Activated T-cell treated with anti-CD3 and anti-CD28 coated beads, Interleukin-2, amount 50 U/mL, for 72 hours (primary cell): ENCODE measurements around the gene NUP54. TPM values are rescaled to one million over a fixed set of nuclear protein-coding genes. Genes with fewer than 3 reads are reported as not detected.
A peak's percentile ranks its signal among the peaks of the same experiment; 100 is the strongest.

Experiments
- ATAC-seq, 2 donors: fragments of 150-1000 bp; cut with Tn5 transposase; replicated peaks in 1 of 2; 2 replicates each; pipeline ENCODE4 v1.10.0; 2021; ENCODE audit warnings: moderate library complexity in 2 of 2, mild to moderate bottlenecking in 1 of 2
- DNase-seq, 2 donors: peaks; one replicate each; pipeline ENCODE4 v3.0.0; 2021 to 2022; ENCODE audit warnings: mixed read lengths in 1 of 2
- H3K27ac Mint-ChIP-seq: one replicate; pipeline ENCODE4 v1.8.0; 2022; ENCODE audit warnings: mild to moderate bottlenecking, moderate library complexity, mixed read lengths
- H3K27me3 Mint-ChIP-seq: one replicate; pipeline ENCODE4 v1.8.0; 2022; ENCODE audit warnings: low read depth, mixed read lengths
- H3K36me3 Mint-ChIP-seq, 2 donors: one replicate each; pipeline ENCODE4 v1.8.0; 2022; ENCODE audit warnings: mixed read lengths in 2 of 2, mild to moderate bottlenecking in 1 of 2; ENCODE audit not compliant: insufficient read depth in 2 of 2
- H3K4me1 Mint-ChIP-seq: one replicate; pipeline ENCODE4 v1.8.0; 2022; ENCODE audit warnings: low read depth, mixed read lengths
- H3K4me3 Mint-ChIP-seq, 2 donors: one replicate each; pipeline ENCODE4 v1.8.0; 2022; ENCODE audit warnings: mild to moderate bottlenecking in 2 of 2, mixed read lengths in 2 of 2, moderate library complexity in 2 of 2
- H3K9me3 Mint-ChIP-seq, 2 donors: one replicate each; pipeline ENCODE4 v1.8.0; 2022; ENCODE audit warnings: mixed read lengths in 2 of 2
- total RNA-seq, 2 donors: library from RNA; stranded (reverse); gene quantifications; one replicate each; pipeline ENCODE4 v1.2.3, GENCODE V29; 2022

The NUP54 gene
- total RNA-seq, 2 donors from 2014 or later: 51.3 to 51.9 TPM

DNA sequence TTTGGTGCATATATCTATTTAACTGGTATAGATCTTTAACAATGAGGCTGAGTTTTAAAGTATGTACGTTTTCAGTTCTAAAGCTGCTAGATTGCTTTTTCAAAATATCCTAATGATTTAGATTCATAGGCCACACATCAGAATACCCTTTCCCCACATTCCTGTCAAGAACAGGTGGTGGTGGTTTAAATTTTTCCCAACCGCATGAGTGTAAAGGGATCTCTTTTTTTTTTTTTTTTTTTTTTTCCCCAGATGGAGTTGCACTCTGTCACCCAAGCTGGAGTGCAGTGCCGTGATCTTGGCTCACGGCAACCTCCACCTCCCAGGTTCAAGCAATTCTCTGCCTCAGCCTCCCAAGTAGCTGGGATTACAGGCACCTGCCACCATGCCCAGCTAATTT, 28.0 kb downstream of the NUP54 start:
- DNase-seq (no peak), ATAC-seq (no peak)
- no peak overlapping the region for H3K27ac Mint-ChIP-seq
- H3K4me1 Mint-ChIP-seq: no peaks in the 10 kb centered on the region
- no peaks in the 10 kb centered on the region for H3K27me3 Mint-ChIP-seq
- no peaks in the 10 kb centered on the region for H3K9me3 Mint-ChIP-seq
- peaks cover 14 to 47% of the 10 kb centered on the region in 2 donors for H3K36me3 Mint-ChIP-seq
- no peak overlapping the region for H3K4me3 Mint-ChIP-seq

DNA sequence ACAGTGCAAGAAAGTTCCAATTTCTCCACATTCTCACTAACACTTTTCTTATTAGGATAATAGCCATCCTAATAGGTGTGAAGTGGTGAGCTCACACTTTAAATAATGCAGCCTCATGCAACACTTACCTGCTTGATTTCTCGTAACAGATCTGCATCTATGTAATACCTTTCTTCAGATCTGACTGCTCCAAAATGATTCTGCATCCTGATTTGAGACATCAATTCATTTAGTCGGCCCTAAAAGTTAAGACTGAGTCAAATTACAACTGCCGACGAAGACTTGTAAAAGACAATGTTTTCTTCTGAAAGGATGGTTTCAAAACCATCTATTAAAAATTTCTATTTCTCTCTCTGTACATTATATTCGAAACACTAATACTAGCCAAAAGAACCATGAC, 30.7 kb downstream of the NUP54 start:
- Mint-ChIP-seq H3K4me3 (no peak overlapping the region), H3K4me1 (no peaks in the 10 kb centered on the region), H3K27me3 (no peaks in the 10 kb centered on the region), H3K9me3 (no peaks in the 10 kb centered on the region), H3K27ac (peak overlapping the region; percentile 55), H3K36me3 (peaks cover 14 to 42% of the 10 kb centered on the region in 2 donors)
- DNase-seq: no peak
- ATAC-seq: peak in 1 of 2 donors; percentile 49

DNA sequence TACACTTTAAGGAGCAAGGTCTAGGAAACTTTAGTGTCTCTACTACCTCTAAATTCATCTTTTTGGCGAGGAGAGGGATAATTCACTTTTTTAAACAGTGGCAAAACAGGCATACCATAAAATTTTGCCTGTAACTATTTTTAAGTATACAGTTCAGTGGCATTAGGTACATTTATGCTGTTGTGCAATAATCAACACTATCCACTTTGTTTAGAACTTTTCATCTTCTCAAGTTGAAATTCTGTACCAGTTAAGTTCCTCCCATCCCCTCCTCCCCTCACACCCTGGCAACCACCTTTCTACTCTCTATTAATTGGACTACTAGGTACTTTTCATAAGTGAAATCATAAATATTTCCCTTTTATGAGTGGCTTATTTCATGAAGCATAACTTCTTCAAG, 31.4 kb downstream of the NUP54 start:
- ATAC-seq (no peak), DNase-seq (no peak)
- no peaks in the 10 kb centered on the region for H3K27me3 Mint-ChIP-seq
- H3K36me3 Mint-ChIP-seq: peaks cover 12 to 36% of the 10 kb centered on the region in 2 donors
- no peak overlapping the region for H3K4me3 Mint-ChIP-seq
- H3K4me1 Mint-ChIP-seq: no peaks in the 10 kb centered on the region
- H3K27ac Mint-ChIP-seq: no peak overlapping the region
- no peaks in the 10 kb centered on the region for H3K9me3 Mint-ChIP-seq

DNA sequence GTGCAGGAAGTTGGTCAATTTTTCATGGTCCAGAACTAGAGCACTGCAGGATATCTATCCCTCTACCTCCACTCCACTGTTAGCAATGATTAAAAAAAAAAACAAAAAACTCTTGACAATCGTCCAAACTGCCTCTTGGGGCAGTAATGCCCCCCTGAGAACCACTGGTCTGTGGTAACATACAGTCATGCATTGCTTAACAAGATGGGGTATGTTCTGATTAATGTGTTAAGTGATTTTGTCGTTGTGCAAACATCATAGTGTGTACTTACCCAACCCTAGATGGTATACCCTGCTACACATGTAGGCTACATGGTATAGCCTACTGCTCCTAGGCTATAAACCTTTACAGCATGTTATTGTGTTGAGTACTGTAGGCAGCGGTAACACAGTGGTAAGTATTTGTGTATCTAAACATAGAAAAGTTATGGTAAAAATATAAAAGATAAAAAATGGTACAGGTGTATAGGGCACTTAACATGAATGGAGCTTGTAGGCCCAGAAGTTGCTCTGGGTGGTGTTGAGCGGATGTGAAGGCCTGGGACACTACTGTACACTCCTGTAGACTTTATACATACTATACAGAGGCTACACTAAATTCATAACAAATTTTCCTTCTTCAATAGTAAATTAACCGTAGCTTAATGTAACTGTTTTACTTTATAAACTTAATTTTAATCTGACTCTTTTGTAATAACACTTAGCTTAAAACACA, 39.6 kb downstream of the NUP54 start:
- ATAC-seq: peak; percentile 24 to 42
- Mint-ChIP-seq H3K36me3 (peaks cover 0 to 8% of the 10 kb centered on the region in 2 donors), H3K27me3 (no peaks in the 10 kb centered on the region), H3K27ac (no peak overlapping the region), H3K9me3 (no peaks in the 10 kb centered on the region), H3K4me1 (no peaks in the 10 kb centered on the region), H3K4me3 (no peak overlapping the region)
- DNase-seq: no peak

DNA sequence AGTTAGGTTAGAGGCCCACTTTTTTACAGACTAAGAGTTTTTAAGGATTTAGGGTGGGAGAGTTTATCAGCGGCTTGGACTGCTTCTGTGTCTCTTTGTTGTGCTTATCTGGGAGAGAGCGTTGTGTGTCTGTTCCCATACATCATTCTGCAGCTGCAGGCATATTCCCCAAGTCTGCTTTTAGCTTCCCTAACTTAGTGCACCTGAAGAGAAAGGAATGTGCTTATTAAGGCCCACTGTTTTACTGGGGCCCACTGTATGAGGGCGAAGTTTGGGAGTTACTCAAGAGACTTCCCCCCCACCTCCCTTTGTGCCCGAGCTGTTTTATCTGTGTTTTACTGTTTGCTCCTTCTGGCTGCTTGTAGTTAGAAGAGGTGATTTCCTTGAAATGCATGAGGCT, 41.8 kb downstream of the NUP54 start:
- Mint-ChIP-seq H3K9me3 (no peaks in the 10 kb centered on the region), H3K27ac (no peak overlapping the region), H3K4me3 (no peak overlapping the region), H3K4me1 (no peaks in the 10 kb centered on the region), H3K27me3 (peaks cover 6% of the 10 kb centered on the region), H3K36me3 (no peaks in the 10 kb centered on the region)
- ATAC-seq (no peak), DNase-seq (no peak)

DNA sequence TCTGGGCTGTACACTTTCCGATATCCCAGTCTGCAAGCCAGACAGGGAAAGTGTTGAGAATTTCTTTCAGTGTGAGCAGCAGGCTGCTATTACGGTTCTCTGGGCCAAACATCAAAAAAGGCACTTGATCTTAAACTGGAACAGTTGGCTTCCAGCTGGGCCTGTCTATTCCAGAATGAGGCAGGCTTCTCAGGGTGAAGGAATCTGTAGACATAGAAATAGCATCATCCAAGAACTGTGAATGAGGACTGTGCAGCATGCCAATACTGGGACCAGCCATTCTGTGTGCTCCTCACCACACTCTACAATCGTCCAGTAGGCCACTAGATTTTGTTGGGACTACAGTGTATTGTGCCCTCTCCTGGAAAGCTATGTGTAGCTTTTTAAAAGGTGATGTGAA, 42.5 kb downstream of the NUP54 start:
- H3K27ac Mint-ChIP-seq: no peak overlapping the region
- H3K4me1 Mint-ChIP-seq: no peaks in the 10 kb centered on the region
- ATAC-seq (no peak), DNase-seq (no peak)
- no peak overlapping the region for H3K4me3 Mint-ChIP-seq
- H3K27me3 Mint-ChIP-seq: peaks cover 6% of the 10 kb centered on the region
- H3K36me3 Mint-ChIP-seq: no peaks in the 10 kb centered on the region
- no peaks in the 10 kb centered on the region for H3K9me3 Mint-ChIP-seq

DNA sequence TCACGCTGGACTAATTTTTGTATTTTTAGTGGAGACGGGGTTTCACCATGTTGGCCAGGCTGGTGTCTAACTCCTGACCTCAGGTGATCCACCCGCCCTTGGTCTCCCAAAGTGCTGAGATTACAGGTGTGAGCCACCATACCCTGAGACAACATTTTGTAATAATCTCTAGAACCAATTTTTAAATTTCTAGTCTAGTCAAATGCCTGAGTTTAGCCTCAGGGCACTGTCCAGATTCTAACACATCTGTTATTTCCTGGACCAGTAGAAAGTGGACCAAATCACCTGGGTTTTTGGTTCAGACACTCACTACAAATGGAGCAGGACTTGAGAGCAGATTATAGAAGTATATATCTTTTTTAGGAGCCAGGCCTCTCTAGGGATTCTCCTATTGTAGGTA, 52.1 kb downstream of the NUP54 start:
- Mint-ChIP-seq H3K9me3 (no peaks in the 10 kb centered on the region), H3K27ac (no peak overlapping the region), H3K36me3 (no peaks in the 10 kb centered on the region), H3K4me1 (no peaks in the 10 kb centered on the region), H3K27me3 (no peaks in the 10 kb centered on the region), H3K4me3 (no peak overlapping the region)
- ATAC-seq: no peak
- no peak for DNase-seq

DNA sequence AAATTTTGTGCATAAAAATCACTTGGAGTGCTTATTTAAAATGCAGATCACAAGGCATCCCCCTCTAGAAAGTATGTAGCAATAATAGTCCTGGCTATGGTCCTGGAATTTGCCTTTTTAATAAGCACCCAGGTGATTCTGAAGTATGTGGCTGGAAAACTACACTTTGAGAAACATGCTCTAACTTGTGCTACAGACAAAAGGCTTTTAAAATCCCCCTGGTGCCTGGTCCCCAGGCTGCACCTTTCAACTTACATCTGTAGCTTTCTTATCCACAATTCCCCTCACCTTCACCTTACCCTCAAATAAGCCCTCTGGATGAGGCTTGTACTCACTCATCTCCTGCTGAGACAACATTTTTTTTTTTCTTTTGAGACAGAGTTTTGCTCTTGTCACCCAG, 52.6 kb downstream of the NUP54 start:
- no peaks in the 10 kb centered on the region for H3K27me3 Mint-ChIP-seq
- no peak overlapping the region for H3K4me3 Mint-ChIP-seq
- H3K4me1 Mint-ChIP-seq: no peaks in the 10 kb centered on the region
- no peaks in the 10 kb centered on the region for H3K9me3 Mint-ChIP-seq
- DNase-seq: no peak
- no peak overlapping the region for H3K27ac Mint-ChIP-seq
- no peak for ATAC-seq
- no peaks in the 10 kb centered on the region for H3K36me3 Mint-ChIP-seq

DNA sequence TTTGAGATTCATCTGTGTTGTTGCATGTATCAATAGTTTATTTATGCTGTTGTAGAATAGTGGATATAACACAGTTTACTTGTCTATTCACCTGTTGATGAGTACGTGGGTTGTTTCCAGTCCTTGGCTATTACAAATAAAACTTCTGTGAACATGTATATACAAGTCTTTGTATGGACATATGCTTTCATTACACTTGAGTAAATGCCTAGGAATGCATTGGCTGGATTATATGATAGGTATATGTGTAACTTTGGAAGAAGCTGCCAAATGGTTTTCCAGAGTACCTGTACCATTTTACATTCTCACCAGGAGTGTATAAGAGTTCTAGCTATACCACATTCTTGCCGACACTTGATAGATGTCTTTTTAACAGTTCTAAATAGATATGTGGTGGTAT, 57.1 kb downstream of the NUP54 start:
- Mint-ChIP-seq H3K36me3 (no peaks in the 10 kb centered on the region), H3K27ac (no peak overlapping the region), H3K27me3 (peaks cover 14% of the 10 kb centered on the region), H3K9me3 (no peaks in the 10 kb centered on the region), H3K4me3 (no peak overlapping the region), H3K4me1 (no peaks in the 10 kb centered on the region)
- DNase-seq (no peak), ATAC-seq (no peak)

DNA sequence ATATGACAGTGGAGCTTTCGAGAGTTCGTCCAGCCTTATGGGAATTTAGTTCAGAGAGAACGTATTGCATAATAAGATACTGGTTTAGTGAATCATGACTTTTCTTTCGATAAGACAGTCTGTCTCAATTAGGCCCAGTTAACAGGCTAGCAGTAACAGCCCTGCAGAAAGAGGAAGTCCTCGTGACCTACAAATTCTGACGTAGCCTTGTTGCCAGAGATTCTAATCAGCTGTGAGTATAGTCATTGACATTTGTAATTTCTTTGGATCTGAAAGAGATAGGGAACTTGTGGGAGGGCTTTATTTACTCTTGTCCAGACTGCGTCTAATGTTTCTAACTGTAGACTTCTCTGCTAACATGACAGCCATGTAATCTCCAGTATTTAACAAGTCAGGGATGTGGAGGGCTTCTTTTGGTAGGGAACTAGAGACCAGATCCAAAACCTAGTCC, 57.9 kb downstream of the NUP54 start:
- no peak for DNase-seq
- H3K4me3 Mint-ChIP-seq: no peak overlapping the region
- H3K9me3 Mint-ChIP-seq: no peaks in the 10 kb centered on the region
- H3K27ac Mint-ChIP-seq: no peak overlapping the region
- H3K27me3 Mint-ChIP-seq: peaks cover 18% of the 10 kb centered on the region
- peak in 1 of 2 donors; percentile 49 for ATAC-seq
- no peaks in the 10 kb centered on the region for H3K4me1 Mint-ChIP-seq
- no peaks in the 10 kb centered on the region for H3K36me3 Mint-ChIP-seq

DNA sequence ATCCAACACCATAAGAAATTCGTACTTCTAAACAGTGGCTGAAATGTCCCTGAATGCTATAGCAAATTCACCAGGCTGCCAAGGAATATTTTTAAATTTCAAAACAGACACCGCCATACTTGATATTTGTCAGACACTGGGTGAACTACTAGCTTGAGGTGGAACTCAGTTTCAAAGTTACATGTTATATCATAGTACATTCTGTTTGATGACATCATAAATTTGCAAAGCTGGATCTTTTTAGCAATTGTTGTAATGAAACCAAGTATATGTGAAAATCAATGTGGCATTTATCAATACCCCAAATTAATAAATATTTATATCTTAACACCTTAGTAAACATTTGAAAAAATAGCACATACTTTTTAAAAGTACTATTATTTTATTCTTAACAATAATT, 59.5 kb downstream of the NUP54 start:
- no peak overlapping the region for H3K27ac Mint-ChIP-seq
- no peaks in the 10 kb centered on the region for H3K4me1 Mint-ChIP-seq
- no peak for ATAC-seq
- peaks cover 27% of the 10 kb centered on the region for H3K27me3 Mint-ChIP-seq
- no peak overlapping the region for H3K4me3 Mint-ChIP-seq
- no peaks in the 10 kb centered on the region for H3K9me3 Mint-ChIP-seq
- no peak for DNase-seq
- H3K36me3 Mint-ChIP-seq: no peaks in the 10 kb centered on the region

DNA sequence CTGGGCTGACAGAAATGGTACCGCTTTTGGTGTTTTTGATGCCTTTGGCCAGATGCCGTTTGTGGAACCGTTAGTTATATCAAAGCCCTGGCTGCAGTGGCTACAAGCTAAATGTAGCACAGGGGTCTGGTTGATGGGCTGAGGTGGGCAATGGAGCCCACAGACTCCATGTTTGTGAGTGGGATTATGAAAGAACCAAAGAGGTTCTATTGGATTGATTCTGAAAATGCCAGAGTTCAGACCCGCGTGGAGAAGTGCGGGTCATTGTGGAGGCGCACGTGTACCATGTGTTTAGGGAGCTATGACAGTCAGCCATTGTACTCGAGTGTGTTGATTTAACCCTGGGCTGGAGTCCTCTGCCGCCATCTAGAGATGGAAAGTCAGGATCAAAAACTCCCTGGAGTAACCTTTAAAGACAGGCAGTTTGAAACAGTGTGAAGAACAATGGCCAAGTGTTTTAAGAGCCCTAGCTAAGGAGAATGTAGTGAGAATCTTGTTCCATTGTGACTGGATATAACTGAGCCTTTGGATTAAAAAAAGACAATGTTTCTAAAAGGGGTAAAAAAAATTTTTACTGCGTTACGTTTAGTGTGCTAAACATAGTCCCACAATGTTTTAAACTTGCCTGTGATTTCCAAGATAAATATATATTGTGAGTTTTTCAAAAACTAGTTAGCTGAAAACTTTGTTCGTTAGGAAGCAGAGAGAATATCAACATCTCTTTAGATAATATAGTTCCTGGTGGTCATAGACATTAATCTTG, 61.0 kb downstream of the NUP54 start:
- DNase-seq (peak; percentile 3 to 8), ATAC-seq (peak; percentile 42 to 43)
- H3K9me3 Mint-ChIP-seq: no peaks in the 10 kb centered on the region
- no peaks in the 10 kb centered on the region for H3K36me3 Mint-ChIP-seq
- no peak overlapping the region for H3K27ac Mint-ChIP-seq
- H3K4me1 Mint-ChIP-seq: no peaks in the 10 kb centered on the region
- H3K27me3 Mint-ChIP-seq: peaks cover 34% of the 10 kb centered on the region
- H3K4me3 Mint-ChIP-seq: no peak overlapping the region

DNA sequence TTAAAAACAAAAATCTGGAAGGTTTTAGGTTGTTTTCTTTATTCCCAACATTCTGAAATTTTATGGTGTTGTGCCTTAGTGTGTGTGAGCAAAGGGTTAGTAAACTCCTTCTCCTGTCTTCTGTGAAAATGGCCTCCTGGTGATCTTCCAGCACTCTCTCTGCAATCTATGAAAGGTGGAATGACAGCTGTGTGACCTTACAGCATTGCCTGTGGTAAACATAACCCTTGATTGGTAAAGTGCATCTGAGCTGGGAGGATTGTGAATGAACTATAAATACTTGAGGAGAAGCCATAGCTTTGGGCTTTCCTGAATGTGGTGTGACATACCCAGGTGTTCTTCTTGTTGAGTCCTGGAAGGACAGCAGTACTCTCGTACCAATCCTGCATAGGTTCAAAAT, 63.7 kb downstream of the NUP54 start:
- Mint-ChIP-seq H3K27ac (no peak overlapping the region), H3K9me3 (no peaks in the 10 kb centered on the region), H3K36me3 (no peaks in the 10 kb centered on the region), H3K4me1 (no peaks in the 10 kb centered on the region), H3K4me3 (no peak overlapping the region), H3K27me3 (peaks cover 41% of the 10 kb centered on the region)
- no peak for DNase-seq
- ATAC-seq: no peak
